HG03039 (cell line): ENCODE measurements around the gene TYMS.
"Not testable (repeated sequence)": the region's sequence is repeated elsewhere in the genome, so short reads cannot be mapped to it uniquely, and the experiment has no call there.

Experiments
- ATAC-seq: cut with Tn5 transposase; IDR thresholded peaks from one replicate; pipeline ENCODE4 v1.9.1; 2021; ENCODE audit warnings: mild to moderate bottlenecking, moderate library complexity; ENCODE audit not compliant: unreplicated experiment

The TYMS gene

GRCh38 chr18:676736-677135 is 19.3 kb downstream of the TYMS start:
- no peak for ATAC-seq

GRCh38 chr18:677145-677544 is 19.7 kb downstream of the TYMS start:
- ATAC-seq, result no peak

- no peak for ATAC-seq
Observed at GRCh38 chr18:677951-678381, 20.5 kb downstream of the TYMS start.

- no peak for ATAC-seq
Observed at GRCh38 chr18:678482-679182, 21.2 kb downstream of the TYMS start.

- ATAC-seq, result no peak
Observed at GRCh38 chr18:679516-679915, 22.1 kb downstream of the TYMS start.

GRCh38 chr18:680392-680791 is 22.9 kb downstream of the TYMS start:
- ATAC-seq, result no peak

- no peak for ATAC-seq
Observed at GRCh38 chr18:681985-682384, 24.5 kb downstream of the TYMS start.

GRCh38 chr18:682416-682815 is 25.0 kb downstream of the TYMS start:
- not testable (repeated sequence) for ATAC-seq

GRCh38 chr18:682833-683232 is 25.4 kb downstream of the TYMS start:
- no peak for ATAC-seq

- no peak for ATAC-seq
Observed at GRCh38 chr18:683531-683930, 26.1 kb downstream of the TYMS start.

- ATAC-seq, result no peak
Observed at GRCh38 chr18:685438-685837, 28.0 kb downstream of the TYMS start.

- no peak for ATAC-seq
Observed at GRCh38 chr18:686339-687111, 29.1 kb downstream of the TYMS start.

GRCh38 chr18:688323-688722 is 30.9 kb downstream of the TYMS start:
- ATAC-seq, result no peak

- ATAC-seq, result no peak
Observed at GRCh38 chr18:692824-693223, 35.4 kb downstream of the TYMS start.

- no peak for ATAC-seq
Observed at GRCh38 chr18:693466-694187, 36.2 kb downstream of the TYMS start.

GRCh38 chr18:697012-697411 is 39.6 kb downstream of the TYMS start:
- no peak for ATAC-seq

- ATAC-seq, result no peak
Observed at GRCh38 chr18:697800-698199, 40.3 kb downstream of the TYMS start.

GRCh38 chr18:703213-703967 is 45.9 kb downstream of the TYMS start:
- ATAC-seq, result no peak

- no peak for ATAC-seq
Observed at GRCh38 chr18:706405-706804, 49.0 kb downstream of the TYMS start.

- no peak for ATAC-seq
Observed at GRCh38 chr18:708096-708495, 50.6 kb downstream of the TYMS start.

- no peak for ATAC-seq
Observed at GRCh38 chr18:709771-710170, 52.3 kb downstream of the TYMS start.
